NCI-H345 (cell line): ENCODE measurements around the gene USP11.

Experiments used
- DNase-seq: peaks from one replicate; lab custom pipeline; 2025; lab: John Stamatoyannopoulos, UW

Gene USP11

DNA sequence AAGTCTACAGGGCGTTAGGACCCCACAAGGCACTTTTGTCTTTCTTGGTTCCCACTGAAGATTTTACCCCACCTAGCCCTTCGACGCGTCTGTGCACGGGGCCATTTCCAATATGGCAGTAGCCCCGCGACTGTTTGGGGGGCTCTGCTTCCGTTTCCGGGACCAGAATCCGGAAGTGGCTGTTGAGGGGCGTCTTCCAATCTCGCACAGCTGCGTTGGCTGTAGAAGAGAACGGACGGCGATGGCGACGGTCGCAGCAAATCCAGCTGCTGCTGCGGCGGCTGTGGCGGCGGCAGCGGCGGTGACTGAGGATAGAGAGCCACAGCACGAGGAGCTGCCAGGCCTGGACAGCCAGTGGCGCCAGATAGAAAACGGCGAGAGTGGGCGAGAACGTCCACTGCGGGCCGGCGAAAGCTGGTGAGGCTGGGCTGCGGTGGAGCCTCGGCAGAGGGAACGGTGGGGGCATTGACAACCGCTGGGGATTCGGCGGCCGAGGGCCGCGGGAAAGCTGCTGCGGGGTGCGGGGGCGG lies at the start of gene USP11:
TSS of gene USP11 (plus strand) at position 207 of the 530 bp plus-strand sequence. CDS start at position 242, 35 bp downstream.
- DNase-seq = peak; percentile 74

DNA sequence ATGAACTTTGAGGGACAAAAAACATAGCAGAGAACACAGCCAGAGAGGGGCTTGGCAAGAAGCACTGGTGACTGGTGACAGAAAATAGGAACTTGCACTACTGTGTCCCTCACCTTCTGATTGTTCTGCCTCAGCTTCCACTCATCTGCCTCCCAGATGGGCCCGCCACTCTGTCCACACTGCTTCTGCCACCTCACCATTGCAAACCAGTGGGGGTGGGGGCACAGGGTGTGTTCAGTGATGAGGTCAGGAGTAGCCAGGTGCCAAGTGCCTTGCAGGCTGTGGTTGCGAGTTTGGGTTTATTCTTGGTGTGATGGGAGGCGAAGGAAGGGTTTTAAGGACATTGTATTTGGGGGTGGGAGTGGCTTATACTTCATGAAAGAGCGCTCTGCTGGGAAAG lies 48.3 kb upstream of the USP11 start:
- DNase-seq = no peak

DNA sequence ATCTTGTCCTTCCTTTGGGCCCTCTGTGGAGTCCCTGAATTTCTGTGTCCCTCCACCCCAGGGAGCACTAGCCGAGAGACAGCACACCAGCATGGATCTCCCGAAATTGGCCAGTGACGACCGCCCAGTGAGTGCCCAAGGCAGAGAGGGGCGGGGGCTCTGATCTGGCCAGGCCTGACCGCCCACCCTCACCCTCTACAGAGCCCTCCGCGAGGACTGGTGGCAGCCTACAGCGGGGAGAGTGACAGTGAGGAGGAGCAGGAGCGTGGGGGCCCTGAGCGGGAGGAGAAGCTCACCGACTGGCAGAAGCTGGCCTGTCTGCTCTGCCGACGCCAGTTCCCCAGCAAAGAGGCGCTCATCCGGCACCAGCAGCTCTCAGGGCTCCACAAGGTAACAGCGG lies 47.6 kb upstream of the USP11 start:
- DNase-seq = no peak

DNA sequence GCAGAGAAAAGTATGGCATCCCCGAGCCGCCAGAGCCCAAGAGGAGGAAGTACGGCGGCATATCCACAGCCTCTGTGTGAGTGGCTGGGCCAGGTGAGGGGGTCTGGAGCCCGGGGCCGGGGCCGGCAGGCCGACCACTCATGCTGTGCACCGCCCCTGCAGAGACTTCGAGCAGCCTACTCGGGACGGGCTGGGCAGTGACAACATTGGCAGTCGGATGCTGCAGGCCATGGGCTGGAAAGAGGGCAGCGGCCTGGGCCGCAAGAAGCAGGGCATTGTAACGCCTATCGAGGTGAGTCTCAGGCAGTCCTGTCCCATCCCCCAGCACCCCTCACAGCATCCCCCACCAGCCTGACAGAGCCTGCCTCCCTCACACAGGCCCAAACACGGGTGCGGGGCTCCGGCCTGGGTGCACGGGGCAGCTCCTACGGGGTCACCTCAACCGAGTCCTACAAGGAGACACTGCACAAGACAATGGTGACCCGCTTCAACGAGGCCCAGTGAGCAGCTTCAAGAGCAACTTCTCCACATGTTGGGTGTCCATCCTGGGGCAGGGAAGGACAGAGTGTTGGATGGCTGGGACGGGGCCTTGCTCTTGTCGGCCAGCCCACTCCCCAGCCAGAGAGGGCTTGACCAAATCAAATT lies 46.6 kb upstream of the USP11 start:
- DNase-seq = no peak

DNA sequence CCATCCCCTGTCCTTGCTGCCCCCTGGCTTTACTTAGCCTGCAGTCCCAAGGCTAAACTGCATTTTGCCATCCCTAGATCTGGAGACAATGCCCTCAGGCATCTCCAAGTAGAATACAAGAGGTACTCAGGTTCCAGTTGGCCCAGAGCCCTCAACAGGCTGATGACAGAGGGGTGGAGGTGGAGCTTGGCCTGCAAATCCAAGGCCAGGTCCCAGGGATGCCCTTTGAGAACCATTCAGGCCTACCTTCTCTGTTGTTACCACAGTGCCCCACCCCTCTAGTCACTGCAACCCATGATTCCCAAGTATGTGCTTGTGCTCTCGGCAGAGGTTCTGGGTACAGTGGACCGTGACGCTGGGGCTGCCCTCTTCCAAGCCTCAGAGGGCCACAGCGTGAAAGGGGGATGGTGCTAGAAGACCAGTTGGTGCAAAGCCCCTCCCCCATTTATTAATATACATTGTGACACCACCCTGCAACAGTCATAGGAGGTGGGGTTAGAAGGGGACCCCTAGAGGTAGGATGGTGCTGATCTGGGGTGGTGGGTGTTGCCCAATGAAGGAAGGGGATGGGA lies 45.6 kb upstream of the USP11 start:
- no peak for DNase-seq

DNA sequence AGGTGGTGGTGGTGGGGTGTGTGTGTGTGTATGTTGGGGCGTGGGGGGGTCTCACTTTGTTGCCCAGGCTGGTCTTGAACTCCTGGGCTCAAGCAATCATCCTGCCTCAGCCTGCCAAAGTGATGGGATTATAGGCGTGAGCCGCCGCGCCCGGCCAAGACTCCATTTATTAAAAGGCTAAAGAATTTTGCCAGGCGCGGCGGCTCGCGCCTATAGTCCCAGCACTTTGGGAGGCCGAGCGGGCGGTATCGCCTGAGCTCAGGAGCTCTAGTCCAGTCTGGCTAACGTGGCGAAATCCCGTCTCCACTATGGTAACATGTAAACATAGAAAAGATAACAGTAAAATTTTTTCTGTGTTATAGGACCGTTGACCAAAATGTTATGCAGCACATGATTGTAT lies 42.9 kb upstream of the USP11 start:
- DNase-seq = no peak

DNA sequence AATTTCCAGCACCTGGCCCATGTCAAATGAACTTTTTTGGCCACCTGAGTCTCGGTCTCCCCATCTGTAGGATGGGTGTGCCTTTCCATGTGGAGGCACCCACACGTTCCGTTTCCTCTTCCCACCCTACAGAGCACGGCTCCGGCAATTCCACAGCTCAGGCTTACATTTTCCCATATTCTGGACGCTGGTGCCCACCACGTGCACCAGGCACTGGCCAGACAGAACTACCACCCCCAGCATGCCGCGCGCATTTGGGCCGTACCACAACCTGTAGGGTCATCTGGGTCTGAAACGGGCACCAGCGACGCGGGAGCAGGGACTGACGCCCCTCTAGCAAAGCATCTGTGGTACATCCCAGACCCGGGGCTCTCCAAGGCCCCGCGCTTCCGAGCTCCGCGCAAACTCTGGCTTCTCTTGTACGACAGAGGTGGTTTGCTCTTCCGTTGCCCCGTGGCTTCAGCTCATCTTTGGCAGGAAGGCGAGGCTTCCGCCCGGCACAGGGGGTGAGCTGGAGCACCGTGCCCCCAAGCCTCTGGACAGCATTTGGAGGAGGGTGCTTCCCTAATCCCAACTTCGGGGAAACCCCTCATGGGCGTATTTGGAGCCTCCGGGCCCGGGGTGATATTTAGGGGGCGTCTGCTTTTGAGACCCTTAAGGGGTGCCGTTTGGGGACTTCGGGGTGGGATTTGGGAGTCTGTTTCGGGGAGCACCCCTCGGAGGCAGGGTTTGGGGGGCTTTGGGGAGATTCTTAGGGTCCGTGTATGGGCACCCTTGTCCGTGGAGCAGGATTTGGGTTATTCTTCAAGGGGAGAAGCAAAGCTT lies 42.2 kb upstream of the USP11 start:
- DNase-seq = peak; percentile 93

DNA sequence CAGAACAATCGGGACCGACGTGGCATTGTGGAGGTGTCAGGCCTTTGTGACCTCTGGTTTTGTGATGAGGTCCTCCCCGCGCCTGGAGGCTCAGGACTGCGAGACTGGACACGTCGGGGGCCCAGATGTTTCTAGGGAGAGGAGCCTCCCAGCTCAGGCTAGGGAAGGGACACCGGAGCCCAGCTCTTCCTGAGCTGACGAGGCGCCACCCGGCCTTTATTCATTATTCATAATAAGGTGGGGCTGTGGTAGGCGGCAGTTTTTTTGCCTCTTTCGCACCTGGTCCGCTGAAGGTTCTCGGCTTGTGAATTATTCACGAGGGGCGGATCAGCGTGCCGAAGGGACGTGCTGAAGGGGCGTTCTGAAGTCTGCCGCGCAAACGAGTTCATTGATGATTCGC lies 41.5 kb upstream of the USP11 start:
- peak; percentile 72 for DNase-seq

DNA sequence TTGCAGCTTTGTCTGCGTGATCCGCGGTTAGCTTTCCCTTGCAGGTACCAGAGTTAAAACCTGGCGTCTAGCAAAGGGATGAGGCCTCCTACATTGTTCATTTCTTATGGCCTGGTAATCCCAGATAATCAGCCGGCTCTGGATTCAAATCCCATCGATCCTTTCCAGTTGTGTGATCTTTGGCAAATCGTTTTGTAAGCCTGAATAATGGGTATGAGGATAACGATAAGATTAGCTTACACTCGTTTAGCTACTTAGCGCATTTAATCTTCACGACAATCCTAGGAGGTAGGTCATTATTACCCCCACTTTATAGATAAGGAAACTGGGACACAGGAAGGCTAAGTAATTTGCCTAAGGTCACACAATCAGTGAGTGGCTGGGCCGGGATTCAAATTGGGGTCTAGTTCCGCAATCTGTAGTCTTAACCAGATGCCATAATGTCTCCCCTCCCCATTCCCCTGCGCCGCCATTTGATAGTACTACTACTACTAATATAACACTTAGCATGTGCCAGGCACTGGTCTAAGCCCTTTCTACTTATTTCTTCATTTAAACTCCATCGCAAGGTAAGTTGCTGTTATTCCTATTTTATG lies 40.9 kb upstream of the USP11 start:
- DNase-seq = no peak

DNA sequence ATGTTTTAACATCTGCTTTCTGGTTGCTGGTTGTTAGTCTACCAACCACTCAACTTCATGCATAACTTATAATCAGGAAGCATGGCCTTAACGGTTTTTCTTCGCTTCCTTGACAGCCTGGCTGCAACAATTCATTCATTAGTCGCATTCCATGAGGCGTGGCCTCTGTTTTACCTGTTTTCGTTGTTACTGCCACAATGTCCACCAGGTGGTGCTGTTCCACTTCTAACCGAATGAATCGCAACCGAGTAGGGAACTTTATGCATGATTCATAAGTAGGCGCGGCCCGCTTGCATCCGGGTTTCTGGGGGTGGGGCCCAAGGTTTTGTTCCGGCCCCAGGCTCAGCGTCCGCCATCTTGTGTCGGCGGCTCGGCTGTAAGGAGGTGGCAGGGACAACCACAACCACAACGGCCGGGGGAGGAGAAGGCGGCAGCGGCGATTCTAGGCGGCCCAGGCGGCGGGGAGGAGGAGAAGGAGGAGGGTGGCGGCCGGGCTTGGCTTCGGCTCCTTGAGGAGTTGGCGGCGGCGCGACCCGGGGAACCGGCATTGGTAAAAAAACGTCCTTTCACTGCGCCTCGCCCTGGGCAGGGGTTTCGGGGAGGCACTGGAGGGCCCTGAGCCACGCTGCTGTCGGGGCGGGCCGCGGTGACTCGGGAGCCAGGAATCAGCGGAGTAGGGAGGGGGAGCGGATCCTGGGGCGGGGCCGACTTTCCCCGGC lies 39.2 kb upstream of the USP11 start, which contains the start of gene UBA1:
TSS of gene UBA1 (plus strand) at position 355 of the 719 bp plus-strand sequence. CDS start 4,974 bp downstream, outside the sequence.
- peak; percentile 97 for DNase-seq

DNA sequence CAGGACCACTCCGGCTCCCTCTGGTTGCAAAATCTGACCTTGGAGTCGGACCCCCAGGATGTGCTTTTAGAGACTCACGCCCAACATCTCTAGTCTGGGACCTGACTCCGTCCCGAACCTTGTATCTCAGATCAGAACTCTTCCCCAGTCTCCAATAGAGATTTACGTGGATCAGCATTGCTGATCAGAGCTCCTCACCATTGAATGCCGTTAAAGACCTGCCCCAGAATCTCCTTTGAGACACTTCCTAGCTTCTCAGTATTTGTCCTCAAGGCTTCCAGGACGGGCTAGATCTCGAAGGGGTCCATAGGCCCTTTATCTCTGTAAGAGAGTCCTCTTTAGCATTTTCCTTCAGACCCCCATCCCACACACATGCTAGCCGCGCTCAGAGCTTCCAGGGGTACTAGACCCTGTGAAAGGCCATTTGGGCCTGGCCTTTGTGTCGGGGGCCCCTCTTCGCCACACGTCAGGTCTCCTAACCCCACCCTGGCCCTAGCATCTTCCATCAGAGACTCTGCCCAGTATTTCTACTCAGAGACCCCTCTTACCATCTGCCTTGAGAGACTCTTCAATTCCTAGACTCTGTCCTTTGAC lies 38.5 kb upstream of the USP11 start:
- DNase-seq = no peak

DNA sequence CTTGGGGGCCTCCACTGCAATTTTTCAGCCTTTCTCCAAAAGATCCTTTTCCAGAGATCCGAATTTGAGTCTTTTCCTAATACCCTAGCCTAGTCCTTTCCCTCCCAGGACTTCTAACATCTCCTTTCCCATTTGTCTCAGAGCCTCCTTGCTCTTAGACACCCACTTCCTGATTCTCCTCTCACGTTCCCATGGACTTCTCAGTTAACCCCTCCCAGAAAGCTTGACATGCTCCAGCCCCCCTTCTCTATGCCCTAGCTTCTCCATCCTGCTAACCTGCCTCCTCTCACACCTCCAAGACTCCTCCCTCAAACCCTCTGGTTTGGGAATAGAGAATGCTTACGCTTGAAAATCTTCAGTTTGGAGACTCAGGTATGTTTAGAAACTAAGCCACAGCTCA lies 36.7 kb upstream of the USP11 start:
- no peak for DNase-seq

DNA sequence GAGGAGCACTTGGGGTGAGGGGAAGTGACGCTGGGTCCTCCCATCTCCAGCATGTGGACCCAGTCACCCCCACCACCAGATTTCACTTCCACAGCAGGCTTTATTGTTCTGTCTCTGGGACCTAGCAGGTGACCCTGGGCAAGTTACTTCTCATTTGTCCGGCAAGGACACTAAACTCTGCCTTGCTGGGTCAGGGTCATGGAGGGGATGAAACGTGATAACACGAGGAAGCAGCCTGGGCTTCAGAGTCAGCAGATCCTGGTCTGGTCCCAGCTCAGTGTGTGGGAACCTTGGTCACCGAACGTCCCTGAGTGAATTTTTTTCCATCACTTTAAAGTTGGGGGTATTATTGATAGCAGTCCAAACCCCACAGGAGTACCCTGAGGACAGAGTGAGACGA lies 35.3 kb upstream of the USP11 start:
- no peak for DNase-seq

DNA sequence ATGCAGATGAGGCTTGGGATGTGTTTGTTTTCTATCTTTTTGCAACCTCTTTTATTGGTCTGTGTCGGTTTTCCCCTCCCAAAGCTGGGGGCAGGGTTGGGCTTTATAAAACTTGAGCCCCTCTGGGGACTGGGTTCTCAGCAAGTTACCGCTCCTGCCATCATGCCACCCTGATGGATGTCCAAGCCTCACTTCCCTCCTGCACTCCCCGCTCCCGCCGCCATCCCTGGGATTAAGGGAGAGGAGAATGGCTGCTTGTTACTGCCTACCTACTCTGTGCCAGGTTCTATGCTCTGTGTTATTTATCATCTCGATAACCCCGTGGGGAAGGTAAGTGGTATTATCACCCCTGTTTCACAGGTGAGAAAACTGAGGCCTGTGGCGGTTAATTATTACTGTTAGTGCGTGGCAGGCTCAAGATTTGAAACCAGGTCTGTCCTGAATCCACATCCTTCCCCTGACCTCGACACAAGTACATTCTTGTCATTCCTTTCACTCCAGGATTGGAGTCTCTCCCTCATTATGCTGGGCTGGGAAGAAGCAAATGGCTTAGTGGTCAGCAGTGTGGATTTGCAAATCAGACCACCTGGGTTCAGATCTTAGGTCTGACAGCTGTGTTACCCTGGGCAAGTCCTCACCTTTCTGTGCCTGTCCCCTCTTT lies 34.7 kb upstream of the USP11 start:
- no peak for DNase-seq

DNA sequence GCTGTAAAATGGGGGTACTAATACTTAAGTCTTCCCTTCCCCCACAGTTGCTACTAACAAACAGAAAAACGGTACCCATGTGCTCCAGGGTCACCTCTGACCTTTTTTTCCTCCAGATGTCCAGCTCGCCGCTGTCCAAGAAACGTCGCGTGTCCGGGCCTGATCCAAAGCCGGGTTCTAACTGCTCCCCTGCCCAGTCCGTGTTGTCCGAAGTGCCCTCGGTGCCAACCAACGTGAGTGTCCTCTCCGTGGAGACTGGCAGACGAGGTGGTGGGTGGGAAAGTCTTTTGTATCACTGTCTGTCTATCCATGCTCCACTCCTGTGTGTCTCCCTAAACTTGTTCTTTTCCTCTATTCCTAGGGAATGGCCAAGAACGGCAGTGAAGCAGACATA lies 34.1 kb upstream of the USP11 start:
- no peak for DNase-seq

DNA sequence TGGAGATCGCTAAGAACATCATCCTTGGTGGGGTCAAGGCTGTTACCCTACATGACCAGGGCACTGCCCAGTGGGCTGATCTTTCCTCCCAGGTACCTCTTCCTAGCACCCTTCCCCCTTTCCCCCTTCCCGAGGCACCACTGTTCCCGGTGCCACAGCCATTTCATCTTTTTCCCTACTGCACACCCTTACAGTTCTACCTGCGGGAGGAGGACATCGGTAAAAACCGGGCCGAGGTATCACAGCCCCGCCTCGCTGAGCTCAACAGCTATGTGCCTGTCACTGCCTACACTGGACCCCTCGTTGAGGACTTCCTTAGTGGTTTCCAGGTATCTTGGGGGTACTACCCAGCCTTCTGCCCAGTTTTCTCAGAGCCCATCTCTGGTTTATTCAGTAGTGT lies 33.5 kb upstream of the USP11 start:
- DNase-seq = no peak

DNA sequence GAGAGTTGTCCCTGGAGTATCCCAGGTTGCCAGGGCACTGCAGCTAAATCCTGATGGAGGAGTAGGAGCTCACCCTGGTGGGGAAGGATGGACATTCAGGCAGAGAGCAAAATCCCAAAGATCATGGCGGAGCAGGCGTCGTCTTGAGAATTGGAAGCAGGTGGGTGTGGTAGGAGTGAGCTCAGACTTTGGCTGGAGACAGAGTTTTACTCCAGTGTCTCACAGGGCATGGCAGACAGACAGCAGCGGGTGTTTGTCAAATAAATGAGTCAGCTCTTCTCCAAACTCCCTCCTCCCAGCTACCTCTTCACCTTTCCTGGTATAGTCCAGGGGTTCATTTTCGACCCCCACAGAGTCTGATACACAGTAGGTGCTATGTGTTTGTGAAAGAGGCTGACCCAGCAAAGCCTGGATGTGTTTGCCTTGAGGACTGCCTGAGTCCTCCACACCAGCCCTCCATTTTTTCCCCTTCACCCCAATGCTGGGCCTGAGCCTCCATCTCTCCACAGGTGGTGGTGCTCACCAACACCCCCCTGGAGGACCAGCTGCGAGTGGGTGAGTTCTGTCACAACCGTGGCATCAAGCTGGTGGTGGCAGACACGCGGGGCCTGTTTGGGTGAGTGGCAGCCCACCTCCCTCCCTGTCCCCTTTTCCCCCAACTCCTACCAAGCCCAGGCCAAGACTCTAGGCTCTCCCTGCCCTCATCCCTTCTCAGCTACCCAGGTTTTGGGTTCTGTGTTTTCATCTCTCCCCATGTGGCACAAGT lies 32.2 kb upstream of the USP11 start:
- DNase-seq = no peak

DNA sequence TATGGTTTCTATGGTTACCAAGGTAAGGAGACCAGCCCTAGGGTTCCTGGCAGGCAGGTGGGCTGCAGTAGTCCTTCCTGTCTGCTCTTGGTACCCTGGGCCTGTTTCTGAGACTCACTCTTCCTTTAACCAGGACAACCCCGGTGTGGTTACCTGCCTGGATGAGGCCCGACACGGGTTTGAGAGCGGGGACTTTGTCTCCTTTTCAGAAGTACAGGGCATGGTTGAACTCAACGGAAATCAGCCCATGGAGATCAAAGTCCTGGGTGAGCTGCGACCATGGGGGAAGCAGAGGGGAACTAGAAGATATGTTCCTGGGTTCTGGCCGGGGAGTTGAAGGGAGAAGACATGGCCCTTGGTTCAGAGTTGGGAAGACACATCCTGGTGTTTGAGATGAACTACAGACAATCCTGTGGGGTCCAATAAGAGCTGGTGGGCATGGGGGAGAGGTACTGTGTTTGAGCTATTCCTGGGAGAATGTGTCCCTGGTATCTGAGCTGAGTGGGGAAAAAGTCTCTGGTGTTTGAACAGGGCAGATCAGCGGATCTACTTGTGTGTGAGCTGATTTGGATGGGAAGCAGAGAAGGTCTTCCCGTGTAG lies 31.4 kb upstream of the USP11 start:
- DNase-seq = no peak

DNA sequence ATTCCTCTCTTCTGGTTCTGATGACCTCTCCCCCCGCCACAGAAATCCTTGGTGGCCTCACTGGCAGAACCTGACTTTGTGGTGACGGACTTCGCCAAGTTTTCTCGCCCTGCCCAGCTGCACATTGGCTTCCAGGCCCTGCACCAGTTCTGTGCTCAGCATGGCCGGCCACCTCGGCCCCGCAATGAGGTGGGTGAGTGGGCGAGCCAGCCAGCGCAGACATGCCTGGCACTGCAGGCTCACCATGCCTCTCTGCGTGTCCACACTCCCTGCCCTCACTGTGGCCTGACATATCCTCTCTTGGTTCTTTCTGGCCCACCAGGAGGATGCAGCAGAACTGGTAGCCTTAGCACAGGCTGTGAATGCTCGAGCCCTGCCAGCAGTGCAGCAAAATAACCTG lies 30.5 kb upstream of the USP11 start:
- DNase-seq = no peak

DNA sequence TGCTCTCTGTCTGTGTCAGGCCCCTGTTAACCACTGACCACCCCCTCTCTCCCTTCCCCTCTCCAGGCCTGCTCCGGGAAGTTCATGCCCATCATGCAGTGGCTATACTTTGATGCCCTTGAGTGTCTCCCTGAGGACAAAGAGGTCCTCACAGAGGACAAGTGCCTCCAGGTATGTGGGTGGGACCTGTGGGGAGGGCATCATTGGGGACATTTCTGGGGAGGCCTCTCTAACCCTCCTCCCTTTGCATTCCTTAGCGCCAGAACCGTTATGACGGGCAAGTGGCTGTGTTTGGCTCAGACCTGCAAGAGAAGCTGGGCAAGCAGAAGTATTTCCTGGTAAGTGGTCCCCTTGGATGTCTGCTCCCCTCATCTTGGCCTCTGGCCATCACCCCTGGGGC lies 29.9 kb upstream of the USP11 start:
- DNase-seq = no peak
